ENCODE measurements around the gene COL23A1.
"Not testable (repeated sequence)": the region's sequence is repeated elsewhere in the genome, so short reads cannot be mapped to it uniquely, and the experiment has no call there.

Gene COL23A1

DNA sequence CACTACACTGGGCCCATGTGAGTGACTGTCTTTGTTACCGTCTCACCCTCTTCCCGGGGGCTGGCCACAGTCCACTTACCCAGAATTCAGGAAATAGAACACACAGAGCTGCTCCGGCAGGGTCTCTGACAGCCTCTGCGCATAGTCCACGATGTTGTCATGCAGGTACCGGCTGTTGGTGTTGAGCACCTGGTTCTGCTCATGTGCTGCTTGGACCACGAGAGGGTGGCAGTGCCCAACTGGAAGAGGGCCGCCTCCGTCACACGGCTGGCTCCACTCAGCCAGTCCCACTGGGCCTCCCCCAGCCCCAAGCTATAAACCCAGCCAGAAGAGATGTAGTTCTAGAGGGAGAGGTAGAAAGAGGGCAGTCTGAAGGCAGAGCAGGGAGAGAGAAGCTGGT, 360.3 kb downstream of the COL23A1 start:
- H3K4me3 ChIP-seq (ENCODE audit: low read length): no peak overlapping the region
- DNase-seq (ENCODE audit: low read depth): no peak
- TF ChIP-seq, protein P1, sequence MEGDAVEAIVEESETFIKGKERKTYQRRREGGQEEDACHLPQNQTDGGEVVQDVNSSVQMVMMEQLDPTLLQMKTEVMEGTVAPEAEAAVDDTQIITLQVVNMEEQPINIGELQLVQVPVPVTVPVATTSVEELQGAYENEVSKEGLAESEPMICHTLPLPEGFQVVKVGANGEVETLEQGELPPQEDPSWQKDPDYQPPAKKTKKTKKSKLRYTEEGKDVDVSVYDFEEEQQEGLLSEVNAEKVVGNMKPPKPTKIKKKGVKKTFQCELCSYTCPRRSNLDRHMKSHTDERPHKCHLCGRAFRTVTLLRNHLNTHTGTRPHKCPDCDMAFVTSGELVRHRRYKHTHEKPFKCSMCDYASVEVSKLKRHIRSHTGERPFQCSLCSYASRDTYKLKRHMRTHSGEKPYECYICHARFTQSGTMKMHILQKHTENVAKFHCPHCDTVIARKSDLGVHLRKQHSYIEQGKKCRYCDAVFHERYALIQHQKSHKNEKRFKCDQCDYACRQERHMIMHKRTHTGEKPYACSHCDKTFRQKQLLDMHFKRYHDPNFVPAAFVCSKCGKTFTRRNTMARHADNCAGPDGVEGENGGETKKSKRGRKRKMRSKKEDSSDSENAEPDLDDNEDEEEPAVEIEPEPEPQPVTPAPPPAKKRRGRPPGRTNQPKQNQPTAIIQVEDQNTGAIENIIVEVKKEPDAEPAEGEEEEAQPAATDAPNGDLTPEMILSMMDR (IDR thresholded peaks at IDR 0.05; ENCODE audit: insufficient read depth, low read depth, low read length, missing control alignments): no peak

DNA sequence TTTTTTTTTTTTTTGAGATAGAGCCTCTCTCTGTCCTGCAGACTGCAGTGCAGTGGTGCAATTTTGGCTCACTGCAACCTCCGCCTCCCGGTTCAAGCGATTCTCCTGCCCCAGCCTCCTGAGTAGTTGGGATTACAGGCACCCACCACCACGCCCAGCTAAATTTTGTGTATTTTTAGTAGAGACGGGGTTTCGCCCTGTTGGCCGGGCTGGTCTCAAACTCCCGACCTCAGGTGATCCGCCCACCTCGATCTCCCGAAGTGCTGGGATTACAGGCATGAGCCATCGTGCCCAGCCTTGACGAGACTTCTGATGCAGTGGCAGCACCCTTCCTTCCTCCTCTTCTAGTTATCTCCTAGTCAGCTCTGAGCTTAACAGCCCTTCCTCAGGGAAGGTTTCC, 361.1 kb downstream of the COL23A1 start:
- DNase-seq (ENCODE audit: low read depth); H3K4me3 ChIP-seq (ENCODE audit: low read length): not testable (repeated sequence)

DNA sequence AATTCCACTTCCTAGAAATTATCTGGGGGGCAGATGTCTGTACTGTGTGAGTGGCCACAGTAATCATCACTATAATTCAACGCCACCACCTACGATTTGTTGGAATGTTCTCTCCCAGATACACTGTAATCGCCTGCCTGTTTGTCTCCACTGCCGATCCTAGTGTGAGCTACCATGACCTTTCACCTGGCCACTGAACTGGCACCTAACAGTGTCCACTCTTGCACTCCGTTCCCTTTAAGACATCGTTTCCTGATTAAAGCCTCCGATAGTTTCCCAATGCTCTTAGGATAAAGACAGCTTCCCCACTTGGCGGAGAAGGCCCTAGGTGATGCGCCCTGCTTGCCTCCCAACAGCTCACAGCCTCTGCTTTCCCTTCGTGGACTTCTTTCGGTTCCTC, 361.6 kb downstream of the COL23A1 start:
- no peak for DNase-seq (ENCODE audit: low read depth)
- TF ChIP-seq, protein P1 (IDR thresholded peaks at IDR 0.05; ENCODE audit: insufficient read depth, low read depth, low read length, missing control alignments): no peak
- H3K4me3 ChIP-seq (ENCODE audit: low read length): no peak overlapping the region

DNA sequence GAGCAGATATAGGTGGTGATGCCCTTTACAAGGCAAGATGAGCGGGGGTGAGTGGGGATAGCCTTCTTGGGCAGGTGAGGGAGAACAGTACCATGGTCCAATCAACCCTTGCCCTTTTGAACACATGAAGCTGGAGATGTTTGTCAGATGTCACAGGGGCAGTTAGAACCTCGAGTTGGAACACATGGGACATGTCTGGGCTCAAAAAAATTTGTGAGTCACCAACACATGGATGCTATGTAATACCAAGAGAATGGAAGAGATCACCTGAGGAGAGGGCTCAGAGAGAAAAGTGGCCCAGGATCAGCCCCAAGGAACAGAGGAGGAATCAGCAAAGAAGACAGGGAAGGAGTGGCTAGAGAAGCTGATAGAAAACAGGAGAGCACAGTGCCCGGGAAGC, 362.3 kb downstream of the COL23A1 start:
- TF ChIP-seq, protein P1 (IDR thresholded peaks at IDR 0.05; ENCODE audit: insufficient read depth, low read depth, low read length, missing control alignments): no peak
- no peak overlapping the region for H3K4me3 ChIP-seq (ENCODE audit: low read length)
- peak; percentile 71 for DNase-seq (ENCODE audit: low read depth)

DNA sequence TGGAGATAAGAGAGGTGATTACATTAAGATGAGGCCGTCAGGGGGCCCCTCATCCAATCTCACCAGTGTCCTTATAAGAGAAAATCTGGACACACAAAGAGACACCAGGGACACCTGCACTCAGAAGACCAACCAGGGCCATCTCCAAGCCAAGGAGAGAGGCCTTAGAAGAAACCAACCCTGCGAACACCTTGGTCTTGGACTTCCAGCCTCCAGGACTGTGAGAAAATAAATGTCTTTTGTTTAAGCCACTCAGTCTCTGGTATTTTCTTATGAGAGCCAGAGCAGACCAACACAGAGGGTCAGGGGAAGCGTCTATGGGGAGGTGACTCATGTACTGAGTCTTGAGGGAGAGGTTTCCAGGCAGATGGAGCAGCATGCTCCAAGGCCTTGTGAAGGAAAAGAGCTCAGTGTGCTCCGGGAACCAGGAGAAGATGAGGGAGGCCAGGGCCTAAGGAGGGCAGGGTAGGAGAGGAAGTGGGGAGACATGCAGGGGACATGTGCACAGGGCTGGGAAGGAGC, 363.0 kb downstream of the COL23A1 start:
- no peak overlapping the region for H3K4me3 ChIP-seq (ENCODE audit: low read length)
- DNase-seq (ENCODE audit: low read depth): no peak
- TF ChIP-seq, protein P1 (IDR thresholded peaks at IDR 0.05; ENCODE audit: insufficient read depth, low read depth, low read length, missing control alignments): no peak

DNA sequence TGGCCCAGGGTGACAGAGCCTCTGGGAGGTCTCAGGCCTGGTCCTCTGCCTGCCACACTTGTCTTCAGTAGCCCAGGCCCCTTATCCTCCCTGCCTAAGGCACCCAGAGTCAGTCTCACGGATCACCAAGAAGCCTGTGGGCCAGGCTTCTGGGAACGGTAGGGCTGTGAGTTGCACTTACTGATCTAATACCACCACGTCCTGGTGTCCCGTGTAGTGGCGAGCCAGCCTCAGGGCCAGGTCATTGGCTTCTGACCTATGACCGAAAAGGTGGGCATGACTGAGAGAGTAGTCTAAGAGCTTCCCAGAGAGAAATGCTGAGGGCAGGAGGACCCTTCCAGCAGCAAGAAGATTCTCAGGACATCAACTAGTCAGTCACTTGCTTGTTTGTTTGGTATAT, 365.0 kb downstream of the COL23A1 start:
- TF ChIP-seq, protein P1 (IDR thresholded peaks at IDR 0.05; ENCODE audit: insufficient read depth, low read depth, low read length, missing control alignments): no peak
- DNase-seq (ENCODE audit: low read depth): no peak
- no peak overlapping the region for H3K4me3 ChIP-seq (ENCODE audit: low read length)

DNA sequence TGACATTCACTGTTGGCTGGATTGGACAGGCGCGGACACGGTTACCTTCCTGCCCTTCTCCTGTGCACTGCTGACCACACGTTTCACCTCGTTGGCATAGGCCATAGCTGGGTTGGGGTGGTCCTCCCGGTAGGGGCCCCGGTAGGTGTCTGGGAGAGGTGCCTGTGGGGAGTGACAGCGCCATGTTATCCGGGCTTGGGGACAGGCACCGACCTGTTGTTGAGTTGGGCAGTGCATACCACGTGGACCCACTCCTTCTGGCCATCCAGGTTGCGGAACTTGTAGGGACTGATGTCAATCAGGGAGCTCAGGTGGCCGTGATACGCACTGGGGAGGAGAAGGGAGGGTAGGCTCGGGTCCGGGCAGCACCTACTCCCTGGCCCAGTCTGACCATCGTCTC, 365.8 kb downstream of the COL23A1 start:
- no peak overlapping the region for H3K4me3 ChIP-seq (ENCODE audit: low read length)
- DNase-seq (ENCODE audit: low read depth): no peak
- TF ChIP-seq, protein P1 (IDR thresholded peaks at IDR 0.05; ENCODE audit: insufficient read depth, low read depth, low read length, missing control alignments): no peak

All from epithelial cell of esophagus (primary cell).